ENCODE results near the gene SPATA16. TPM values are rescaled to one million over a fixed set of nuclear protein-coding genes. Genes with fewer than 3 reads are reported as not detected.
"Not testable (repeated sequence)": the region's sequence is repeated elsewhere in the genome, so short reads cannot be mapped to it uniquely, and the experiment has no call there.

Gene SPATA16
- total RNA-seq, 2 experiments from 2014 or later = not detected

GRCh38 chr3:172905451-172905850 is 235.6 kb downstream of the SPATA16 start:
- no peak for DNase-seq
- H3K36me3 Mint-ChIP-seq = no peaks in the 10 kb centered on the region
- H3K9me3 Mint-ChIP-seq = no peaks in the 10 kb centered on the region
- no peaks in the 10 kb centered on the region for H3K27me3 Mint-ChIP-seq
- no peaks in the 10 kb centered on the region for H3K4me1 Mint-ChIP-seq
- POLR2A ChIA-PET = no interaction called here
- ATAC-seq (ENCODE audit: low read depth) = no peak
- no peak overlapping the region for H3K27ac Mint-ChIP-seq
- no peak overlapping the region for H3K4me3 Mint-ChIP-seq

DNA sequence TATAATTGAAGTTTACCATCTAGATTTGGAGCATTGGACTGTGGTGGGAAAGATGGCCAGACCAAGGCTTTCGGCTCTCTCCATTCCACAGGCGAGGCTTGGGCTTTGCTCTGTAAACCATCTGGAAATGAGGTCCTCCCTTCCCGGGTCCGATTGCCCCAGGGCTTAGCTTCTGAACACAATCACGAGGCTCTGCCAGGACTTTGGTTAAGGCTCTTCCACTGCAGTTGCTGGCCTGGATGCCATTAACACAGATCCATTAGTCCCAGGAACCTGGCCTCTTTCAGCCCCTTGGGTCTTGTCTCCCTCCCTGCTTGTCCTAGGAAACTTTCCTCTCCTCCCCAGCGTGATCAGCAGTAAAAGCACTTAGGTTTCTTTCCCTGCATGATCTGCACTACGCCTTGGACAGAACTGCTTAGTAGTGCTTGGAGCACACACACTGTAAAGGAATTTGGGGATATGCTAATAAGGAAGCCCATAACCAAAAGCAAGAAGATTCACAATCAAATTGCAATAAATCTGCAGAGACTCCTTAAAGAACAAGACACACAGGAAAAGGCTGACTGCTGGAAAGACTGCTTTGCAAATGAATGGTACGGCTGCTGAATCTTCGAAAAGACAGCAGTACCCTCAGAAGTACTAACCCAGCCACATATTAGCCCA is 236.2 kb downstream of the SPATA16 start:
- DNase-seq (no peak), ATAC-seq (ENCODE audit: low read depth) (no peak)
- no peaks in the 10 kb centered on the region for H3K36me3 Mint-ChIP-seq
- POLR2A ChIA-PET = no interaction called here
- H3K4me3 Mint-ChIP-seq = no peak overlapping the region
- no peaks in the 10 kb centered on the region for H3K9me3 Mint-ChIP-seq
- H3K4me1 Mint-ChIP-seq = no peaks in the 10 kb centered on the region
- H3K27me3 Mint-ChIP-seq = no peaks in the 10 kb centered on the region
- H3K27ac Mint-ChIP-seq = no peak overlapping the region

DNA sequence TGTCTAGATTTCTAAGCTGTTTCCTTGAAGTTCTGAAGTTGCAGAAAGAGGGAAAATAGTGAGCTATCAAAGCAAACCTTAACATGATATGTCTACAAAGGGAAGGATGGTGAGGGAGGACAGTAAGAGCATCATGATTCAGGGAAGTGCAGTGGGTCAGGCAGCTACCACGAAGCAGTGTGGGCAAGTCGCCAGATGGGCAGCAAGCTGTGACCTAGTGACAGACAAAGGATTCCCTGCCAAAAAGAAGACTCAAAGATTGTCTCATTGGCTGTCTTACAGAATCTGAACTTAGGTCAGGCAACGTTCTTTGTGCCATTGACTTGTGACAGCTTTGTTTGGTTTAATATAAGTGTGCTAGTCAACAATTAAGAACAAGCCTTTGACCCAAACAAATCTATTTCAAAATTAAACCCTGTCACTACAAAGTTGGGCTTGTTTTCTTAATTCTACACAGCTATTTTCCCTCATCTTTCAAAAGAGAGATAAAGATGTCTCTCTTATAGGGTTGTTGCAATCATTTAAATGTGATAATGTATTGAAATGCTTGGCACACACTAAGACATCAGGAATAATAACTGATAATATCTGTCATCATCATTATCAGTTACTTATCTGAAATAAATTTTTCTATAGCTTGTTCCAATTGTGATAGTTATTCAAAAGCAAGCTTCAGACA is 237.3 kb downstream of the SPATA16 start:
- POLR2A ChIA-PET = no interaction called here
- no peak for ATAC-seq (ENCODE audit: low read depth)
- no peak for DNase-seq
- no peaks in the 10 kb centered on the region for H3K36me3 Mint-ChIP-seq
- no peak overlapping the region for H3K4me3 Mint-ChIP-seq
- no peaks in the 10 kb centered on the region for H3K27me3 Mint-ChIP-seq
- H3K27ac Mint-ChIP-seq = no peak overlapping the region
- no peaks in the 10 kb centered on the region for H3K9me3 Mint-ChIP-seq
- no peaks in the 10 kb centered on the region for H3K4me1 Mint-ChIP-seq

GRCh38 chr3:172892158-172892557 is 248.9 kb downstream of the SPATA16 start:
- ATAC-seq (ENCODE audit: low read depth) (no peak), DNase-seq (no peak)
- Mint-ChIP-seq H3K27me3 (no peaks in the 10 kb centered on the region), H3K4me3 (no peak overlapping the region), H3K9me3 (no peaks in the 10 kb centered on the region), H3K27ac (no peak overlapping the region), H3K4me1 (no peaks in the 10 kb centered on the region), H3K36me3 (no peaks in the 10 kb centered on the region)
- POLR2A ChIA-PET = no interaction called here

GRCh38 chr3:172885704-172886103 is 255.3 kb downstream of the SPATA16 start:
- peaks cover 3% of the 10 kb centered on the region for H3K9me3 Mint-ChIP-seq
- no peaks in the 10 kb centered on the region for H3K36me3 Mint-ChIP-seq
- no peaks in the 10 kb centered on the region for H3K4me1 Mint-ChIP-seq
- H3K27me3 Mint-ChIP-seq = no peaks in the 10 kb centered on the region
- DNase-seq (no peak), ATAC-seq (ENCODE audit: low read depth) (no peak)
- POLR2A ChIA-PET = no interaction called here
- H3K27ac Mint-ChIP-seq = no peak overlapping the region
- H3K4me3 Mint-ChIP-seq = no peak overlapping the region

DNA sequence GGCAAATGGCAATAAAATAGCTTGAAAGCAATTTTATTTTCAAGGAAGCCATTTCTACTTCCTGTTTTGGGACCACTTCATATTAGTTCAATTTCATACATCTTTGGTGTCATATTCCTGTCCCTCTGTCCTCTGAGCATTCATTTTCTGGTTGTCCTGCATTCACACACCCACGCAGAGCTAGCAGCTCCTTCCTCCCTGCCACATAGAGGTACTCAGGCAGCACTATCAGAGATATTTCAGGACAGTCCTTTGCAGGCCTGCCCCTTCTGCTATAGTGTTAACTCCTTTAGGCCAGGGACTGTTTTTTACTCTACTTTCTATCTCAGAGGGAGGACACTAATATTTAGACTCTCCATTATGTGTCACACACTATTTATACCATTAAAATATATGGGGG is 258.5 kb downstream of the SPATA16 start:
- Mint-ChIP-seq H3K9me3 (peaks cover 7% of the 10 kb centered on the region), H3K4me1 (no peaks in the 10 kb centered on the region)

GRCh38 chr3:172879381-172879780 is 261.7 kb downstream of the SPATA16 start:
- POLR2A ChIA-PET; H3K36me3 Mint-ChIP-seq; ATAC-seq (ENCODE audit: low read depth); H3K9me3 Mint-ChIP-seq; H3K4me3 Mint-ChIP-seq; DNase-seq; H3K4me1 Mint-ChIP-seq; H3K27me3 Mint-ChIP-seq; H3K27ac Mint-ChIP-seq: not testable (repeated sequence)

More for the DNA sequence above, 258.5 kb downstream of the SPATA16 start:
- no peaks in the 10 kb centered on the region for H3K36me3 Mint-ChIP-seq
- no peak overlapping the region for H3K4me3 Mint-ChIP-seq
- H3K27ac Mint-ChIP-seq = no peak overlapping the region
- H3K27me3 Mint-ChIP-seq = no peaks in the 10 kb centered on the region
- no peak for ATAC-seq (ENCODE audit: low read depth)
- DNase-seq = no peak
- POLR2A ChIA-PET = no interaction called here

DNA sequence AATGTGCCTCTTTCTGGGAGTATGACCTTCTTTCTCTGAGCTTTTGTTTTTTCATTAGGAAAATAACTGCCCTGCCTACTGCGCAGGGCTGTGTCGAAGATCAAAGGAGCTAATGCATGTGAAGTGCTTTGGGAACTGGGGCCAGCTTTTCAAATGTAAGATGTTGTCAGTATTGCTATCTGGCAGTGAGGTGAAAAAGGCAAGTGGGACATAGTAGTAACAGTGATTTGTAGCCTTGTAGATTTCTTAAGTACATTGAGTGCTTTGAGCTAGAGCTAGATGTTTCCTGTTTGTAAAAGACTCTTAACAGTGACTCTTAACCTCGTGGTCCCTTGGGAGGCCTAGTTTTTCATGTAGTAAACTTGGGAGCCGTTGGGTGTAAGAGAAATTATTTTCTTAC is 264.0 kb downstream of the SPATA16 start:
- no peak overlapping the region for H3K4me3 Mint-ChIP-seq
- H3K4me1 Mint-ChIP-seq = no peaks in the 10 kb centered on the region
- H3K27ac Mint-ChIP-seq = no peak overlapping the region
- ATAC-seq (ENCODE audit: low read depth) (no peak), DNase-seq (no peak)
- H3K9me3 Mint-ChIP-seq = peaks cover 7% of the 10 kb centered on the region
- no peaks in the 10 kb centered on the region for H3K36me3 Mint-ChIP-seq
- H3K27me3 Mint-ChIP-seq = no peaks in the 10 kb centered on the region
- POLR2A ChIA-PET = no interaction called here

DNA sequence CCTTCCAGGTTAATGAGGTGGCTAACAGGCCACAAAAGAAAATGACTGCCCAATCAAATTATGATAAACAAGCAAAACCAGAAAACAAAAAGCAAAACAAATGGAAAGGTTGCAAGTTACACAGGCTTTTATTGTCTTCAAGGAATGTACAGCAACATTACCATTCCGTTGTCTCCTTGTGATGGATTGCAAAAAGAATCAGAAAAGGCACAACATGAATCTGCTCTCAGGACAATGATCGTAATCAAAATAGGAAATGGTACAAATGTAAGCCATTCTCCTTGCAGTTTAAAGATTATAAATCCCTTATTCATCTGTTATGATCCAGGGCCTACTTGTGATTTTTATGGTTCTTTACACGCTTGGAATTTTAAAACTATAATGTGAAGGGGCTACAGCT is 264.7 kb downstream of the SPATA16 start:
- no peak for ATAC-seq (ENCODE audit: low read depth)

DNA sequence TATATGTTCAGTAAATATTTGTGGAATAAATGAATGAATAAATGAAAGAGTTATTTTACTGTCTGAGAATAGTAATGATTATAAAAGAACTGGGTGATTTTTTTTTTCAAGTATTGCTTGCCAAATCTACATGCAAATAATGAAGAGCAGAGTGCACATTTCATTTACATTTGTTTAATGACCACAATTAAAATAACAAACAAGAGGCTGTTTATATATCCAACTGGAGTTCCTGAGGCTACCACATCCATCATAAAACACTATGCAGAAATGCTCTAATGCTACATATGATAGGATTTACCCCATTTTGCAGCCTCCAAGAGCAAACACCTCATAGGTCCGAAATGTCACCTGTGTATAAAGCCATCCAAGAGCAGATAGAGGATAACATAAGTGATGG is 266.0 kb downstream of the SPATA16 start:
- DNase-seq (no peak), ATAC-seq (ENCODE audit: low read depth) (no peak)
- Mint-ChIP-seq H3K4me3 (no peak overlapping the region), H3K36me3 (no peaks in the 10 kb centered on the region), H3K27ac (no peak overlapping the region), H3K4me1 (no peaks in the 10 kb centered on the region), H3K27me3 (no peaks in the 10 kb centered on the region), H3K9me3 (peaks cover 4% of the 10 kb centered on the region)
- POLR2A ChIA-PET = no interaction called here

More for the DNA sequence above, 264.7 kb downstream of the SPATA16 start:
- Mint-ChIP-seq H3K4me3 (no peak overlapping the region), H3K36me3 (no peaks in the 10 kb centered on the region), H3K4me1 (no peaks in the 10 kb centered on the region), H3K9me3 (peaks cover 7% of the 10 kb centered on the region), H3K27ac (no peak overlapping the region), H3K27me3 (no peaks in the 10 kb centered on the region)
- DNase-seq = no peak
- POLR2A ChIA-PET = no interaction called here

DNA sequence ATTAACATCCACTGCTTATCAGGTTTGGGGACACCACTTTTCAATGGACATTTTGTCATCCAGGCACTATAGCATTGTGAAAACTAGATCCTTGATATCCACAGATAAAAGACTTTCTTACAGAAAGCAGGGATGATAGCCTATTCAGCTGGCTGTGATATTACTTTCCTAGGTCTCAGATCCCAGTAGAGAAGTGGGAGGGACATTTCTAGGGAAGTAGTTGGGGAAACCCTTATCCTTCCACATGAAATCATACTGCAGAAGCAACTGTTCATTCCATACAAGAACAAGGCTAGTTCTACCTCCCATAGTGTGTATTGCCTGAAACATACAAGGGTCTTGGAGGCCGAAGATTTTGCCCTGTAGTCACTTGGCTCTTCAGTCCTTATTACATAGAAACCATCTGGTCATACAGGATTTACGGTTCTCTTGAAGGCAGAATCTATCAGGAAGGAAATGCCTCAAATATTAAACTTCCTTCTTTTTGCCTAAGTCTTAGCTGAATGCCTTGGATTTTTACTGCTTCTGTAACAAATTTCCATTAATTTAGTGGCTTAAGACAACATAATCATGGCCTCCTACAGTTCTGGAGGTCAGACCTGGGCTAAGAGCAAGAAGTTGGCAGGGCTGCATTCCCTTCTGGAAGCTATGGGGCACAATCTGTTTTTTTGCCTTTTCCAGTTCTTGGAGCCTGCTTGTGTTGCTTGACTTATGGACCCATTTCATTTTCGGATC is 271.1 kb downstream of the SPATA16 start:
- Mint-ChIP-seq H3K9me3 (no peaks in the 10 kb centered on the region), H3K4me3 (no peak overlapping the region)
- no peak for ATAC-seq (ENCODE audit: low read depth)

GRCh38 chr3:172869368-172869771 is 271.7 kb downstream of the SPATA16 start:
- ATAC-seq (ENCODE audit: low read depth) (no peak), DNase-seq (no peak)
- no peak overlapping the region for H3K27ac Mint-ChIP-seq
- no peaks in the 10 kb centered on the region for H3K4me1 Mint-ChIP-seq
- no peaks in the 10 kb centered on the region for H3K9me3 Mint-ChIP-seq
- H3K27me3 Mint-ChIP-seq = peaks cover 3% of the 10 kb centered on the region
- H3K36me3 Mint-ChIP-seq = no peaks in the 10 kb centered on the region
- POLR2A ChIA-PET = no interaction called here
- no peak overlapping the region for H3K4me3 Mint-ChIP-seq

More for the DNA sequence above, 271.1 kb downstream of the SPATA16 start:
- H3K4me1 Mint-ChIP-seq = no peaks in the 10 kb centered on the region
- DNase-seq = no peak
- H3K27me3 Mint-ChIP-seq = peaks cover 3% of the 10 kb centered on the region
- no peak overlapping the region for H3K27ac Mint-ChIP-seq
- H3K36me3 Mint-ChIP-seq = no peaks in the 10 kb centered on the region
- POLR2A ChIA-PET = no interaction called here

DNA sequence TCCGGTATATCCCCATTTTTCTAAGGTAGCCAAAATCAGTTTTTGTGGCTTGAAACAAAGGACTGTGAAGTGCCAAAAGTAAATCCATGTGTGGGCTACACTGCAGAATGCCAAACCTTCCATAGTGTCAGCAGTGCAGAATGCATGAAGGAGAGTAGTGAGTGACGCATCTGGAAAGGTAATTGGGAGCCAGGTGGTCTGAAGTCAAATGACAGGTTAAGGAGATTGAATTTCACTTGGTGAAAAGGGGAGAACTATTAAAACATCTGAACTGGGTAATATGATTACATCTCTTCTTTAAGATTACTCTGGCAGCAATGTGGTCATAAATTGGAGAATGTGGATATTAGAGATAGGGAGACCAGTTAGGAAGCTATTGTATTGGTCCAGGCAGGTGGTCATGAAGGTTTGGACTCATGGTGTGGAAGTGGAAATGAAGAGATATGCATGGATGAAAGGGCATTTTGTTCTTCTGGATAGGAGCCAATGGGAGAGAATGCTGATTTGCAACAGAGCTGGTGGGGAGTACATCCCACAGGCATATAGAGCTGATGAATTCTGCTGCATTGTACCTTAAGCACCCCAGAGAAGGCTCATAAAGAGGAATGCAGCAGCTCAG is 272.3 kb downstream of the SPATA16 start:
- Mint-ChIP-seq H3K9me3 (no peaks in the 10 kb centered on the region), H3K36me3 (no peaks in the 10 kb centered on the region), H3K4me3 (no peak overlapping the region), H3K27me3 (peaks cover 3% of the 10 kb centered on the region), H3K4me1 (no peaks in the 10 kb centered on the region), H3K27ac (no peak overlapping the region)
- DNase-seq (no peak), ATAC-seq (ENCODE audit: low read depth) (no peak)
- POLR2A ChIA-PET = no interaction called here

Measured in activated naive CD8-positive, alpha-beta T cell treated with anti-CD3 and anti-CD28 coated beads, Interleukin-2, amount 10 ng/mL, durations not matched to agents 7 days and 5 days (primary cell).